ENCODE data around the gene LYPD6B.

Gene LYPD6B

DNA sequence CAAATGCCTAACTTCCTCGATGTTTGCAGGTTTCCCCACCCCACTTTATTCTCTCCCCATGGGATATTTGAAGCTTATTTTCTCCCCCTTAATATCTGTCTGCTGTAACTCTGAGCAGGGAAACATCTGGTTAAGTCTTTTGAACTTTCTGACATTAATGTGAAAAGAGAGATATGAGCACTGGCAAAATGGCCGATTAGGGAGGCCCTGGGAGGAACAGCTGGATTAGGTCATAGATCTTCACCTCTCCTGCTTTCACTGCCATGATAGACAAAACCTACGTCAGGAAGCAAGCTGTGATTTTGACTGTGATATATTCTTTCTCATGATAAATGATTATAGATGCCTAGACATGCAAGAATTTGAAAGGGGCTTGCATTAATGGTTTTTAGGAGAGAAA lies 43.6 kb downstream of the LYPD6B start:
- DNase-seq (ENCODE audit: low spot score) (no peak), ATAC-seq (ENCODE audit: low read depth) (no peak)
- H3K4me1 ChIP-seq (ENCODE audit: insufficient read depth, poor library complexity, severe bottlenecking) = no peaks in the 10 kb centered on the region
- no peaks in the 10 kb centered on the region for H3K36me3 ChIP-seq (ENCODE audit: low read depth)
- no peak for TF ChIP-seq CTCF (IDR thresholded peaks at IDR 0.05; ENCODE audit: poor library complexity, severe bottlenecking)
- no peaks in the 10 kb centered on the region for H3K27me3 ChIP-seq (ENCODE audit: insufficient read depth, poor library complexity, severe bottlenecking)
- no peaks in the 10 kb centered on the region for H3K9me3 ChIP-seq (ENCODE audit: severe bottlenecking)
- H3K4me3 ChIP-seq (ENCODE audit: severe bottlenecking) = no peak overlapping the region
- no peak overlapping the region for H3K27ac ChIP-seq (ENCODE audit: poor library complexity, severe bottlenecking)

- Histone ChIP-seq H3K4me1 (ENCODE audit: insufficient read depth, poor library complexity, severe bottlenecking) (no peaks in the 10 kb centered on the region), H3K36me3 (ENCODE audit: low read depth) (no peaks in the 10 kb centered on the region), H3K27ac (ENCODE audit: poor library complexity, severe bottlenecking) (no peak overlapping the region), H3K27me3 (ENCODE audit: insufficient read depth, poor library complexity, severe bottlenecking) (no peaks in the 10 kb centered on the region), H3K9me3 (ENCODE audit: severe bottlenecking) (no peaks in the 10 kb centered on the region), H3K4me3 (ENCODE audit: severe bottlenecking) (no peak overlapping the region)
- DNase-seq (ENCODE audit: low spot score) (no peak), ATAC-seq (ENCODE audit: low read depth) (peak; percentile 55; the same call in 2 of the 3 replicates)
- no peak for TF ChIP-seq CTCF (IDR thresholded peaks at IDR 0.05; ENCODE audit: poor library complexity, severe bottlenecking)
Measured at GRCh38 chr2:149082735-149083134, 44.2 kb downstream of the LYPD6B start.

GRCh38 chr2:149084924-149085795 lies 46.7 kb downstream of the LYPD6B start:
- H3K9me3 ChIP-seq (ENCODE audit: severe bottlenecking) = no peaks in the 10 kb centered on the region
- H3K4me1 ChIP-seq (ENCODE audit: insufficient read depth, poor library complexity, severe bottlenecking) = no peaks in the 10 kb centered on the region
- no peak for DNase-seq (ENCODE audit: low spot score)
- no peaks in the 10 kb centered on the region for H3K36me3 ChIP-seq (ENCODE audit: low read depth)
- no peak for TF ChIP-seq CTCF (IDR thresholded peaks at IDR 0.05; ENCODE audit: poor library complexity, severe bottlenecking)
- no peak for ATAC-seq (ENCODE audit: low read depth)
- H3K27me3 ChIP-seq (ENCODE audit: insufficient read depth, poor library complexity, severe bottlenecking) = no peaks in the 10 kb centered on the region
- no peak overlapping the region for H3K4me3 ChIP-seq (ENCODE audit: severe bottlenecking)
- H3K27ac ChIP-seq (ENCODE audit: poor library complexity, severe bottlenecking) = no peak overlapping the region

GRCh38 chr2:149087751-149088150 lies 49.3 kb downstream of the LYPD6B start:
- Histone ChIP-seq H3K9me3 (ENCODE audit: severe bottlenecking) (no peaks in the 10 kb centered on the region), H3K27ac (ENCODE audit: poor library complexity, severe bottlenecking) (no peak overlapping the region), H3K36me3 (ENCODE audit: low read depth) (no peaks in the 10 kb centered on the region), H3K4me1 (ENCODE audit: insufficient read depth, poor library complexity, severe bottlenecking) (no peaks in the 10 kb centered on the region), H3K4me3 (ENCODE audit: severe bottlenecking) (no peak overlapping the region), H3K27me3 (ENCODE audit: insufficient read depth, poor library complexity, severe bottlenecking) (no peaks in the 10 kb centered on the region)
- peak; percentile 41 for TF ChIP-seq CTCF (IDR thresholded peaks at IDR 0.05; ENCODE audit: poor library complexity, severe bottlenecking)
- ATAC-seq (ENCODE audit: low read depth) = no peak
- DNase-seq (ENCODE audit: low spot score) = no peak

GRCh38 chr2:149089068-149089467 lies 50.6 kb downstream of the LYPD6B start:
- ATAC-seq (ENCODE audit: low read depth) (peak; percentile 54; the same call in 1 of the 3 replicates), DNase-seq (ENCODE audit: low spot score) (no peak)
- no peak for TF ChIP-seq CTCF (IDR thresholded peaks at IDR 0.05; ENCODE audit: poor library complexity, severe bottlenecking)

More at GRCh38 chr2:149089068-149089467, 50.6 kb downstream of the LYPD6B start:
- no peaks in the 10 kb centered on the region for H3K36me3 ChIP-seq (ENCODE audit: low read depth)
- H3K4me1 ChIP-seq (ENCODE audit: insufficient read depth, poor library complexity, severe bottlenecking) = no peaks in the 10 kb centered on the region
- no peaks in the 10 kb centered on the region for H3K27me3 ChIP-seq (ENCODE audit: insufficient read depth, poor library complexity, severe bottlenecking)
- H3K9me3 ChIP-seq (ENCODE audit: severe bottlenecking) = no peaks in the 10 kb centered on the region
- no peak overlapping the region for H3K27ac ChIP-seq (ENCODE audit: poor library complexity, severe bottlenecking)
- no peak overlapping the region for H3K4me3 ChIP-seq (ENCODE audit: severe bottlenecking)
